Measurements from ENCODE around the gene TIMD4.

TIMD4 gene

DNA sequence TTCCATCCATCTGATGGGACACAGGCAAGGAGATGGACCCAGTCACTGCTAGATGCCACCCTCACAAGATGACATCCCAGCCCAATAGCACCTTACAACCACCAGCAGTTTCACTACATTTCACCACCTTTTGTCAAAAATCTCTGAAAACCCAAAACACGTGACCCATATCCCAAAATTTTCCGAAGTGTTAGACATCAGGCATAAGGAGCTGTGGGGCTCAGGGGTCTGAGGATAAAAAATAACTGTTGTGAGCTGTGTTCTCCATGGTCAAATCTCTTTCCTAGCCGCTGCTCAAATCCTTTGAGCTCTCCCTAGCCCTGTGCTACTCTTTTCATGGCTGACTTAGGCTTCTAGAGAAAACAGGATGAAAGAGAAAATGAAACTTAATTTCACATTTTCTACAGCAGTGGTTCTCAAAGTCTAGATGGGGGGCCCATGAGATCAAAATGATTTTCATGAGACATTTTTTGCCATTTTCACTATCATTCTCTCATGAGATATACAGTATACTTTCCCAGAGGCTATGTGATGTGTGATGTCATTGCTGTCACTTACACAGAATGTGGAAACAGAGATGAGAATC lies 40.7 kb downstream of the TIMD4 start:
- no peak for DNase-seq (ENCODE audit: low read depth in 2 of 2)

GRCh38 chr5:156920861-156921431 lies 42.1 kb downstream of the TIMD4 start:
- no peak for DNase-seq (ENCODE audit: low read depth in 2 of 2)

GRCh38 chr5:156920042-156920860 lies 42.8 kb downstream of the TIMD4 start:
- peak; percentile 38 to 50 for DNase-seq (ENCODE audit: low read depth in 2 of 2)

DNA sequence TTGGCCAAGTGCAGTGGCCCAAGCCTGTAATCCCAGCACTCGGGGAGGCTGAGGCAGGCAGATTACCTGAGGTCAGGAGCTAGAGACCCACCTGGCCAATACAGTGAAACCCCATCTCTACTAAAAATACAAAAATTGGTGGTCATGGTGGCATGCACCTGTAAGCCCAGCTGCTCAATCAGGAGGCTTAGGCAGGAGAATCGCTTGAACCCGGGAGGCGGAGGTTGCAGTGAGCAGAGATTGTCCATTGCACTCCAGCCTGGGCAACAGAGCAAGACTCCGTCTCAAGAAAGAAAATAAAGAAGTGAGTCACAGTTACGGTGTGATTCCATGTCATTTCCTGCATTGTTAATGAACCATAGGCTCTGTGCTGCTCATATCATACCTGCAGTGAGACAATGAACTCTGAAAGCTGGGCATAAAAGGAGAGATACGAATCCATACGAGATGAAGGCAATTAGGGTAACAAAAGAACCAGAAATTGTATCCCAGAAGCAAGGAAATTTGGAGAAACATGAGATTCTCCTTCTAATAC lies 44.6 kb downstream of the TIMD4 start:
- DNase-seq (ENCODE audit: low read depth in 2 of 2): no peak

DNA sequence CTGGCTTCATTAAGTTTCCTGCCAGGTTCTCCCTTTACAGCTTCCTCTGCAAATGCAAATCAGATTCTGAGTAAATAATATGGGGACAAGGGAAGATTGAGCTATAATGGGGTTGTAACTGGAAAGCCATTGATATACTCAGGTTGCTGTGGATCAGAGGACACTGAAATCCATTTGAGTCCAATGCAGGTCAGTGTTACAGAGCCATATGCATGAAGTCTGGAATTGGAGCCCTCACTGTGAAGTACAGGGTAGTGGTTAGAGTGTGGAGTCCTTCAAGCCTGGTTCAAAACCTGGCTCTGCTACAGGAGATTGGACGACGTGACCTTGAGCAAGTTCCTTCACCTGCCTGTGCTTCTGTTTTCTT lies 48.7 kb downstream of the TIMD4 start:
- DNase-seq (ENCODE audit: low read depth in 2 of 2): no peak

DNA sequence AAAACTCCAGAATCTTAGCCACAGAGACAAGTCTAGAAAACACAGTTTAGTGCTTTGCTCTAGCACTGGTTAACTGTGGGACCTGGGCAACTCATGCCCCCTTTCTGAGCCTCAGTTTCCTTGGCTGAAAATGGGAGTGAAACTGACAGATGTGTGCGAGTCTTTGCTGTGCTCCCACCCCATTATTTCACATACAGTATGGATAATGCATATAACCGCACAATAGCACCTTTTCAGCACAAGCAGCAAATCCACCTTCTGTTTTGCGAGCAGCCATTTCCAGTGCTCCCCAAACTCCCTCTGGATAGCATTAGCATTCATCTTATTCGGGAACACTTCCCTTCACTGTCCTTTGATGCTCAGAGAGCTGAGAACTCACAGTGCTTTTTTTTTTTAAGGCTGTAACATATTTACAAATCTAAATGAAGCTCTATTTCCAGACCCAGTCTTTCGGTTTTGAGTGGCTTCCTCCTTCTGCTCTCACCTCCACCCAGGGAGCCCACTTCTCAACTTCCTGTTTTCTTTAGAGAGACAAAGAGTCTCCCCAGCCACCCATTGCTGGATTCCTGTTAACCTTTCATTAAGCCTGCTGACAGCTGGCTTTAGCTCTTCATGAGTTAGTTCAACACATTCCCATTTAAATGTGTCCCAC lies 49.2 kb downstream of the TIMD4 start:
- no peak for DNase-seq (ENCODE audit: low read depth in 2 of 2)

- DNase-seq (ENCODE audit: low read depth in 2 of 2): no peak
Measured at GRCh38 chr5:156913355-156913718, 49.7 kb downstream of the TIMD4 start.

- DNase-seq (ENCODE audit: low read depth in 2 of 2): no peak
Measured at GRCh38 chr5:156912869-156913268, 50.2 kb downstream of the TIMD4 start.

DNA sequence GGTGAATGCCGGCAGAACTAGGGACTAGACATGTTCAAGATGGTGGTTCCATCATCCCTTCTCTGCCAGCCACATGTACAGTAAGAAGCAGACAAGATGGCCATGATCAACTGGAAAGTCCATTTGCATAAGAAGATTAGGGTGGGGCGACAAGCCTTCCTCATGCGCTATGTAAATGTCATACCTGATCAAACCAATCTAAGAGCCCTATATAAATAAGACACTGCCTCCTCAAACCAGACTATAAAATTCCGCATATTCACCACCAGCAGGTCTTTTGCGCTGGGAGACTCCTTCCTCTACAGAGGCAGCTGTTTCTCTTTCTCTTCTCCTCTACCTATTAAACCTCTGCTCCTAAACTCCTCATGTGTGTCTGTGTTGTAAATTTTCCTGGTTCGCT lies 53.8 kb downstream of the TIMD4 start:
- DNase-seq (ENCODE audit: low read depth in 2 of 2): no peak

- DNase-seq (ENCODE audit: low read depth in 2 of 2): no peak
Measured at GRCh38 chr5:156907667-156908066, 55.4 kb downstream of the TIMD4 start.

DNA sequence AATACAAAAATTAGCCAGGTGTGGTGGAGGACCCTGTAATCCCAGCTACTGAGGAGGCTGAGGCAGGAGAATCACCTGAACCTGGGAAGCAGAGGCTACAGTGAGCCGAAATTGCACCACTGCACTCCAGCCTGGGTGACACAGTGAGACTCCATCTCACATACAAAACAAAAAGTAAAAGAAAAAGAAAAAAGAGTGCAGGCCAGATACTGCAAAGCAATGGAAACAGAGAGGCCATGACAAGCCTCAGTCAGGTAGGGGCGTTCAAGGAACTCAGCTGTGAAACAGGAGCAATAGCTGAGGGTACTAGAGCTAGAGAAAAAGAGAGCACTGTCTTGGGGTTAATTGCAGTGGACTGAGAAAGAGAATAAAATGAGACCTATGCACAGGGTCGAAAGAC lies 56.2 kb downstream of the TIMD4 start:
- no peak for DNase-seq (ENCODE audit: low read depth in 2 of 2)

GRCh38 chr5:156896546-156896945 lies 66.5 kb downstream of the TIMD4 start:
- DNase-seq (ENCODE audit: low read depth in 2 of 2): no peak

DNA sequence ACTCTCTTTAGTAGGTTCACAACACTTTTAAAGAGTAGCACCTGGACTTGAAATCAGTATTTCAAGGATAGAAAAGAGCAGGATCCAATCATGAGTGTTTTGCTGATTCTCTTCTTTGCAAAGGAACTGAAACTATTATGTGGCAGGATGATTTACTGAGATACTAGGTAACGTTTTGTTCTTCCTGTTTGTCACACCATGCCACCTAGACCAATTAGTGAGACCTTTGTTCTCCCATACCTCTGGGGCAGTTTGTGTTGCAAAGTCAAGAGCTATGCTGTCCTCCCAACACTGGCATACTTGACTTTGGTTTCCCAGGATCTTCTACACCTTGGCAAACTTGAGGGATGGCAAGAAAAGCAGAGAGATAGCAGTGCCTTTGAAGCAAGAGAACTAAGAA lies 69.5 kb downstream of the TIMD4 start:
- DNase-seq (ENCODE audit: low read depth in 2 of 2): no peak

DNA sequence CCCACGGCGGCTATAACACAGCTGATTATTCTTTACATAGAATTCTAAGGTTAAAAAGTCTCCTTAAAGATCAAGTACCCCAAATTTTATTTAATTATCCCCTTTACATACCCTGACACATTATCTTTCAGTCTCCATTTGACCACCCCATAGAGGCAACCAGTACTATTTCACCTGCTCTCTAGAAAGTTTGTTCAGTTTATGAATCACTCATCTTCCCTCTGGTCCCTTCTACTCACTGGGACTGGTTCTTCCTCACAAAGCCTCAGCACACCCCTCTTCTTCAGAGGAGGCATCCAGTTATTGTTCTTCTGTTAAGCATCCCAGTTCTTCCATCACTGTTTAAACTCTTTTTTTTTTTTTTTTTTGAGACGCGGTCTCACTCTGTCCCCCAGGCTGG lies 70.2 kb downstream of the TIMD4 start:
- no peak for DNase-seq (ENCODE audit: low read depth in 2 of 2)

GRCh38 chr5:156892223-156892622 lies 70.8 kb downstream of the TIMD4 start:
- no peak for DNase-seq (ENCODE audit: low read depth in 2 of 2)

GRCh38 chr5:156888520-156888919 lies 74.5 kb downstream of the TIMD4 start:
- no peak for DNase-seq (ENCODE audit: low read depth in 2 of 2)

DNA sequence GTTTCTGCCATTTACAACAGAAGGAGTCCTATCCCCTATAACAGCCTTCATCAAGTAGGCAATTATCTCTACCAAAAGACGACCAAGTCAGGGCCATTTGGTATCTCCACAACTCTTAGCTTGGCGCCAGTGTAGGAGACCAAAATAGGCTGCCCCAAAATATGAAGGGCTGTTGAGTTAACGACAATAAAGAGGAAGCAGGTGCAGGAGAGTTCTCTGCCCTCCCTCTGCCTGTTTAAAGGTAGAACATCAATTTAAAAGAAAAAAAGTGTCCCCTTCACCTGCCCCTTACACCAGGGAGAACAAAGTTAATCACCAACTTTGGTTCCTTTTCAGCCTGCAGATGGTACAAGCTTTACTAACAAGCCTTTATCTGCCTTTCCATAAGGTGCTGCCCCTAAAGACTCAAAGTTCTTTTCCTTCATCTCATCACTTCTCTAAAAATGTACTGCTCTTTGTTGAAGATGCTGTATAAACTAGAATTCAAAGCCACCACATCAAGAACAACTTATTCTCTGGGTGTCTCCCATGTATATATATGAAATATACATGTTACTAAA lies 79.6 kb downstream of the TIMD4 start:
- no peak for DNase-seq (ENCODE audit: low read depth in 2 of 2)

GRCh38 chr5:156879665-156880285 lies 83.3 kb downstream of the TIMD4 start:
- DNase-seq (ENCODE audit: low read depth in 2 of 2): no peak

DNA sequence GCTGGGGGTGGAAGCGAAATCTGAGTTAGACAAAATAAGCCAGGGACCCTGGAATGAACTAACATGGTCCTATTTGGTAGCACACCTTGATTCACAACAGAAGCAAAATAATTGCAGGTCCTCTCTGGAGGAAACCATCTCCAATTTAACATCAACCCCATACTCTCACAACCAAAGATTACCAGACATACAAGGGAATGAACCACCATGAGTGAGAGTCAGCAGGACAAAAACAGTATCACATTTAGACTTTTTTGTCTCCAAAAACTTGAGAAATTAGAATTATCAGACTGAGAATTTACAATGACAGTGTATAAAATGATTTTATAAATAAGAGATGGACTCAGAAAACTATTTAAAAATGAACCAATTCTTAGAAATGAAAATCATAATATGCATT lies 91.8 kb downstream of the TIMD4 start:
- DNase-seq (ENCODE audit: low read depth in 2 of 2): no peak

DNA sequence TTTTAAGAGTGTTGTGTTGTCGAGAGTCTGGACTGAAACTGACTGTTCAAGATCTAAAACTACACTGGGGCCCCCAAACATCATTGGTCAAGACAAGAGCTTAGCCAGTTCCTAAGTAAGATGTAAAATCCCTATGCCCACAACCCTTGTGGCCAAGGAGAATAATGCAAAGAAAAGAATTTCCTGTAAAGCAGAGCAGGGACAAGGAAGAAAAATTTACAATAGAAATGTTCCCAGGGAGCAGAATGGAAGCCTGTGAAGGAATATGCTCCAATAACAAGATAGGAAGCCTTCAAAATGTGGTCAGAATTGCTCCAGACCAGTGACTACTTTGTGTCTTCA lies 92.6 kb downstream of the TIMD4 start:
- DNase-seq (ENCODE audit: low read depth in 2 of 2): no peak
